Measurements from ENCODE around the gene WDFY2. TPM values are rescaled to one million over a fixed set of nuclear protein-coding genes. Genes with fewer than 3 reads are reported as not detected.

WDFY2 gene
- total RNA-seq, 1 experiment from 2014 or later = 25.7 TPM

- Mint-ChIP-seq H3K4me3 (no peak overlapping the region), H3K36me3 (no peaks in the 10 kb centered on the region), H3K4me1 (peaks cover 64% of the 10 kb centered on the region), H3K27me3 (ENCODE audit: low read depth) (peaks cover 4% of the 10 kb centered on the region; the same call in 1 of the 2 replicates), H3K9me3 (no peaks in the 10 kb centered on the region), H3K27ac (no peak overlapping the region)
- CTCF ChIA-PET = interaction anchor here (0.8 to 1.2 kb wide), 2 partner anchors 33 to 516 kb away, joined by 4 to 5 read pairs; no protein-coding TSS in a partner anchor
- ATAC-seq = no peak
- TF ChIP-seq ZNF425 (CRISPR knock-in tag; conservative IDR thresholded peaks at IDR 0.05) = no peak
- TF ChIP-seq, protein P1, sequence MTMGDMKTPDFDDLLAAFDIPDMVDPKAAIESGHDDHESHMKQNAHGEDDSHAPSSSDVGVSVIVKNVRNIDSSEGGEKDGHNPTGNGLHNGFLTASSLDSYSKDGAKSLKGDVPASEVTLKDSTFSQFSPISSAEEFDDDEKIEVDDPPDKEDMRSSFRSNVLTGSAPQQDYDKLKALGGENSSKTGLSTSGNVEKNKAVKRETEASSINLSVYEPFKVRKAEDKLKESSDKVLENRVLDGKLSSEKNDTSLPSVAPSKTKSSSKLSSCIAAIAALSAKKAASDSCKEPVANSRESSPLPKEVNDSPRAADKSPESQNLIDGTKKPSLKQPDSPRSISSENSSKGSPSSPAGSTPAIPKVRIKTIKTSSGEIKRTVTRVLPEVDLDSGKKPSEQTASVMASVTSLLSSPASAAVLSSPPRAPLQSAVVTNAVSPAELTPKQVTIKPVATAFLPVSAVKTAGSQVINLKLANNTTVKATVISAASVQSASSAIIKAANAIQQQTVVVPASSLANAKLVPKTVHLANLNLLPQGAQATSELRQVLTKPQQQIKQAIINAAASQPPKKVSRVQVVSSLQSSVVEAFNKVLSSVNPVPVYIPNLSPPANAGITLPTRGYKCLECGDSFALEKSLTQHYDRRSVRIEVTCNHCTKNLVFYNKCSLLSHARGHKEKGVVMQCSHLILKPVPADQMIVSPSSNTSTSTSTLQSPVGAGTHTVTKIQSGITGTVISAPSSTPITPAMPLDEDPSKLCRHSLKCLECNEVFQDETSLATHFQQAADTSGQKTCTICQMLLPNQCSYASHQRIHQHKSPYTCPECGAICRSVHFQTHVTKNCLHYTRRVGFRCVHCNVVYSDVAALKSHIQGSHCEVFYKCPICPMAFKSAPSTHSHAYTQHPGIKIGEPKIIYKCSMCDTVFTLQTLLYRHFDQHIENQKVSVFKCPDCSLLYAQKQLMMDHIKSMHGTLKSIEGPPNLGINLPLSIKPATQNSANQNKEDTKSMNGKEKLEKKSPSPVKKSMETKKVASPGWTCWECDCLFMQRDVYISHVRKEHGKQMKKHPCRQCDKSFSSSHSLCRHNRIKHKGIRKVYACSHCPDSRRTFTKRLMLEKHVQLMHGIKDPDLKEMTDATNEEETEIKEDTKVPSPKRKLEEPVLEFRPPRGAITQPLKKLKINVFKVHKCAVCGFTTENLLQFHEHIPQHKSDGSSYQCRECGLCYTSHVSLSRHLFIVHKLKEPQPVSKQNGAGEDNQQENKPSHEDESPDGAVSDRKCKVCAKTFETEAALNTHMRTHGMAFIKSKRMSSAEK (CRISPR knock-in tag; IDR thresholded peaks at IDR 0.05; ENCODE audit: borderline replicate concordance) = no peak
- TF ChIP-seq ZNF219 (CRISPR knock-in tag; IDR thresholded peaks at IDR 0.05; ENCODE audit: borderline replicate concordance) = no peak
- TF ChIP-seq STAT6 (CRISPR knock-in tag; conservative IDR thresholded peaks at IDR 0.05; ENCODE audit: low read depth) = no peak
- TF ChIP-seq IRF2 (CRISPR knock-in tag; IDR thresholded peaks at IDR 0.05; ENCODE audit: borderline replicate concordance, low read depth) = no peak
- no peak for TF ChIP-seq GTF2I (CRISPR knock-in tag; conservative IDR thresholded peaks at IDR 0.05)
- no peak for TF ChIP-seq NFATC4 (CRISPR knock-in tag; IDR thresholded peaks at IDR 0.05)
- no peak for TF ChIP-seq GRHL2 (CRISPR knock-in tag; IDR thresholded peaks at IDR 0.05; ENCODE audit: insufficient replicate concordance, severe bottlenecking)
- TF ChIP-seq, protein P2, sequence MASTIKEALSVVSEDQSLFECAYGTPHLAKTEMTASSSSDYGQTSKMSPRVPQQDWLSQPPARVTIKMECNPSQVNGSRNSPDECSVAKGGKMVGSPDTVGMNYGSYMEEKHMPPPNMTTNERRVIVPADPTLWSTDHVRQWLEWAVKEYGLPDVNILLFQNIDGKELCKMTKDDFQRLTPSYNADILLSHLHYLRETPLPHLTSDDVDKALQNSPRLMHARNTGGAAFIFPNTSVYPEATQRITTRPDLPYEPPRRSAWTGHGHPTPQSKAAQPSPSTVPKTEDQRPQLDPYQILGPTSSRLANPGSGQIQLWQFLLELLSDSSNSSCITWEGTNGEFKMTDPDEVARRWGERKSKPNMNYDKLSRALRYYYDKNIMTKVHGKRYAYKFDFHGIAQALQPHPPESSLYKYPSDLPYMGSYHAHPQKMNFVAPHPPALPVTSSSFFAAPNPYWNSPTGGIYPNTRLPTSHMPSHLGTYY (CRISPR knock-in tag; IDR thresholded peaks at IDR 0.05) = no peak
- no peak for TF ChIP-seq TCF7 (CRISPR knock-in tag; IDR thresholded peaks at IDR 0.05; ENCODE audit: low read depth)
- no peak for TF ChIP-seq ZNF396 (CRISPR knock-in tag; IDR thresholded peaks at IDR 0.05; ENCODE audit: borderline replicate concordance)
- TF ChIP-seq JUN (CRISPR knock-in tag; IDR thresholded peaks at IDR 0.05) = no peak
- no peak for TF ChIP-seq ETV6 (CRISPR knock-in tag; IDR thresholded peaks at IDR 0.05)
- TF ChIP-seq CBFB (CRISPR knock-in tag; IDR thresholded peaks at IDR 0.05; ENCODE audit: low read depth) = no peak
- POLR2A ChIA-PET = no interaction called here
- DNase-seq (ENCODE audit: low spot score) = no peak
These were observed 217.4 kb downstream of the WDFY2 start for GRCh38 chr13:51801631-51802099.

Measured in WTC11 (cell line).